K562 (cell line): Measurements from ENCODE around the gene MAPK1IP1L. TPM values are rescaled to one million over a fixed set of nuclear protein-coding genes. Genes with fewer than 3 reads are reported as not detected.
A peak's percentile ranks its signal among the peaks of the same experiment; 100 is the strongest.

Experiments
- HNRNPLL ChIP-seq: fragments of 200-400 bp; formaldehyde crosslinking; IDR thresholded peaks from 2 replicates; pipeline ENCODE4 v1.6.1; 2017; ENCODE audit warnings: low read length, low read depth, mild to moderate bottlenecking; ENCODE audit not compliant: poor library complexity, severe bottlenecking
- KLF10 ChIP-seq: fragments of 250-450 bp; sonication (Bioruptor Pico); IDR thresholded peaks from 2 replicates; pipeline ENCODE4 v1.6.1; 2021; ENCODE audit warnings: matching md5 sums
- L3MBTL2 ChIP-seq: fragments of 450-650 bp; IDR thresholded peaks from 2 replicates; pipeline ENCODE4 v1.6.1; 2016; ENCODE audit warnings: mild to moderate bottlenecking, moderate library complexity
- PHF8 ChIP-seq: fragments of 200-600 bp; sonication (generic); IDR thresholded peaks from 2 replicates; pipeline ENCODE4 v1.6.1; 2012; ENCODE audit warnings: mixed run types, mild to moderate bottlenecking, inconsistent platforms, low read length, moderate library complexity, borderline replicate concordance
- TSC22D4 ChIP-seq: fragments of 450-650 bp; IDR thresholded peaks from 2 replicates; pipeline ENCODE4 v1.6.1; 2016; ENCODE audit warnings: missing genetic modification characterization, missing biosample characterization, control low read depth
- ZNF140 ChIP-seq: fragments of 250-450 bp; sonication (Bioruptor Pico); IDR thresholded peaks from 2 replicates; pipeline ENCODE4 v1.8.0; 2021; ENCODE audit warnings: moderate library complexity, mild to moderate bottlenecking, inconsistent platforms
- ZNF589 ChIP-seq: fragments of 200-800 bp; sonication (Bioruptor generic); IDR thresholded peaks from 2 replicates; pipeline ENCODE4 v1.6.1; 2016; ENCODE audit warnings: low read depth, missing genetic modification characterization, missing compliant biosample characterization
- polyA plus RNA-seq, 8 experiments: library from polyadenylated mRNA; depleted of rRNA in 4 of 8; stranded (reverse) in 5 of 8; unstranded in 3 of 8; fragments of >200 nt; fragmentation: Nextera tagmentation in 2 of 8; fragmentation: Illumina TruSeq in 1 of 8; extraction: Ambion mirVana in 2 of 8; extraction: Trizol in 1 of 8; gene quantifications; 2 replicates each; pipeline versions ENCODE4 v1.2.1 to v1.2.3, GENCODE V29; 2011 to 2014; ENCODE audit warnings: inconsistent platforms in 1 of 8, missing spikeins in 1 of 8
- total RNA-seq, 7 experiments: library from RNA; depleted of rRNA in 6 of 7; stranded (reverse); fragments of >200 nt in 6 of 7; fragmentation: Illumina TruSeq in 2 of 7; extraction: Trizol in 2 of 7; gene quantifications; 2 replicates each; pipeline versions ENCODE4 v1.2.1 to v1.2.3, GENCODE V29; 2011 to 2021; ENCODE audit warnings: low replicate concordance in 1 of 7
- TF ChIP-seq, protein P1 (sequence below): fragments of 250-450 bp; sonication (Bioruptor Pico); IDR thresholded peaks from 2 replicates; pipeline ENCODE4 v1.5.0; 2021; ENCODE audit warnings: mild to moderate bottlenecking, moderate library complexity
- TF ChIP-seq, protein P2 (sequence below): fragments of 450-650 bp; IDR thresholded peaks from 2 replicates; pipeline ENCODE4 v1.6.1; 2016; ENCODE audit warnings: missing biosample characterization, missing genetic modification characterization
- TF ChIP-seq, protein P3 (sequence below), 2 experiments: fragments of 250-450 bp in 1 of 2; fragments of 450-650 bp in 1 of 2; sonication (Bioruptor Pico) in 1 of 2; IDR thresholded peaks; 2 replicates each; pipeline versions ENCODE4 v1.6.1 to v1.8.0; 2016 to 2021; ENCODE audit warnings: mild to moderate bottlenecking in 2 of 2, moderate library complexity in 2 of 2, missing compliant biosample characterization in 1 of 2, missing genetic modification characterization in 1 of 2
- TF ChIP-seq, protein P4 (sequence below): fragments of 450-650 bp; IDR thresholded peaks from 2 replicates; pipeline ENCODE4 v1.6.1; 2018; ENCODE audit not compliant: partially characterized antibody

MAPK1IP1L gene
- total and polyA plus RNA-seq, 9 of the 15 experiments (the other 6 are each of a cell fraction or from before 2014, with no cell fraction given), result 32.7 to 99.4 (median 49.8) TPM

DNA sequence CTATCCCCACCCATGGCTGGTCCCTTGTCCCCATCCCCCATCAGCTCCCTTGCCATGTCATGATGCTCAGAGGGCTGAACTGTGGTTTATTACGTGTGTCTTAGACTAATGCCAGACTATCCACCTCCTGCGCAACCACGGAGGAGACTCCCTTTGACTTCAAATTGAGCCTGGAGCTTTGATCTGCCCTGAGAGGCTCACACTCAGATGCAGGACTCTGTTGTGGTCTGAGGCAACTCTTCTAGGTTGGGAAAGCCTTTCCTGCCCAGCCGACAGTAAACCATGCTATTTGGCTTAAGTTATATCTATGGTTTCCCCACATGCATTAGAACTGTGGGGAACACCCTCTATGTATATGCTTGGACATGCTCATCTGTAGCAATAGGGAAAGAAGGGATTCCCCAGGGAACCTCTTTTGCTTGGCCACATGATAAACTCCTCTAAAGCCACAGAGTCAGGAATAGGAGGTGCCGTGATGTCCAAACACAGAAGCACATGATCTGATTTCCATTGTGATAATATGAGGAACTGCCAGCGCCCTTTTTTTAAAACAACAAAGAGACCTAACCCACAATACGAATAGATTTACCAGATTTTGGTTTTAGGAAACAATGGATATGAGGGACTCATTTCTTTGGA is 66.5 kb downstream of the MAPK1IP1L start (continued):
- TF ChIP-seq PHF8, result no peak
- TF ChIP-seq HNRNPLL, result no peak
- TF ChIP-seq, protein P1, sequence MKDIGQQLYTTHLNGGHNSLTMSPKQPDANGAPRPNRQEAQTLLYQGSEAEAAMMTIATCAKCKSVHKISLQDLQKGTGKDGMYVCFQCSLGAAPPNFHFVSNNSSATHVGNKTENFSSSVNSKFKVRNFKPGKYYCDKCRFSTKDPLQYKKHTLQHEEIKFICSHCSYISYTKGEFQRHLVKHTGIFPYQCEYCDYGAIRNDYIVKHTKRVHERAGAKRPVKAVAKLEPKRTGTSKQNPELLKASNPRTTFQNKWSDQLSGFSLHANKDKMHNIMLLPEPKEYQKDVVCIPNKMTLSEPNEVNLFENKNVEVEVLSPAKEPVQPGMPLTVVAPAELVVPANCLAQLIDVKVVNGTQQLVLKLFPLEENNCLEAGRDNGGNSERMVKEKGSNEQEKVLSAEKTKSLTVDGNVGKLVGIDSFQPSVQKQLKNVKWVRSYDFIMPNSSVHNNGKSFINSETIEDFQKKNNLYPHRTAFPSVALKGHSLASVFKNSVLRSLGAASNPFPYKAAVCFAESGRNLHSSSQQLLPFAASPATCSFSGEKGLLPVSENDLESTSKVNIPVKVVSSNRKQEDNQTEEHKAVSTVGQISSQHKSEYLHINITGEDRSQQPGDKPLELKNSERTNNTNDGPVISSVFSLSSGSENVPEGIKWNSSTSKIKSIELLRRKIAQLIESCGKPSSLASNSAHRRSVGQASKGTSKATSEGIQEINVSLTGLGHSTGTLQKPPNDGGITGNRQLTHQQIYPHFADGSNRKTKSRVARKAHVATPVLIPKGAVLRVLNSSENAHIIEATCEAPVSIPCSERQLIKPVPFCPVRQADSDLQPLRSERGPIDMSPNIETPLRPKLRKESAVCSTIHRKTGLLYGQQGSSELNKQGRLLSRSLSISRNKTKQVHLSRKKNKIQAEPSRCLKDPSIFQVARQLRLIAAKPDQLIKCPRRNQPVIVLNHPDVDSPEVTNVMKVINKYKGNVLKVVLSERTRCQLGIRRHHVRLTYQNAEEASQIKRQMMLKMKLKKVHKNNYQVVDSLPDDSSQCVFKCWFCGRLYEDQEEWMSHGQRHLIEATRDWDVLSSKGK, result no peak
- TF ChIP-seq, protein P2, sequence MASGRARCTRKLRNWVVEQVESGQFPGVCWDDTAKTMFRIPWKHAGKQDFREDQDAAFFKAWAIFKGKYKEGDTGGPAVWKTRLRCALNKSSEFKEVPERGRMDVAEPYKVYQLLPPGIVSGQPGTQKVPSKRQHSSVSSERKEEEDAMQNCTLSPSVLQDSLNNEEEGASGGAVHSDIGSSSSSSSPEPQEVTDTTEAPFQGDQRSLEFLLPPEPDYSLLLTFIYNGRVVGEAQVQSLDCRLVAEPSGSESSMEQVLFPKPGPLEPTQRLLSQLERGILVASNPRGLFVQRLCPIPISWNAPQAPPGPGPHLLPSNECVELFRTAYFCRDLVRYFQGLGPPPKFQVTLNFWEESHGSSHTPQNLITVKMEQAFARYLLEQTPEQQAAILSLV, result no peak
- TF ChIP-seq, protein P3, sequence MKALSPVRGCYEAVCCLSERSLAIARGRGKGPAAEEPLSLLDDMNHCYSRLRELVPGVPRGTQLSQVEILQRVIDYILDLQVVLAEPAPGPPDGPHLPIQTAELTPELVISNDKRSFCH (CRISPR knock-in tag; IDR thresholded peaks at IDR 0.05), result no peak
- TF ChIP-seq, protein P3 (tag; IDR thresholded peaks at IDR 0.05), result no peak
- peak; percentile 38; the same call in 1 of the 2 replicates for TF ChIP-seq ZNF589 (CRISPR knock-in tag)
- TF ChIP-seq TSC22D4 (tag), result no peak
- TF ChIP-seq ZNF140 (CRISPR knock-in tag), result no peak
- peak; percentile 67 for TF ChIP-seq L3MBTL2
- TF ChIP-seq KLF10 (CRISPR knock-in tag), result no peak
- TF ChIP-seq, protein P4, sequence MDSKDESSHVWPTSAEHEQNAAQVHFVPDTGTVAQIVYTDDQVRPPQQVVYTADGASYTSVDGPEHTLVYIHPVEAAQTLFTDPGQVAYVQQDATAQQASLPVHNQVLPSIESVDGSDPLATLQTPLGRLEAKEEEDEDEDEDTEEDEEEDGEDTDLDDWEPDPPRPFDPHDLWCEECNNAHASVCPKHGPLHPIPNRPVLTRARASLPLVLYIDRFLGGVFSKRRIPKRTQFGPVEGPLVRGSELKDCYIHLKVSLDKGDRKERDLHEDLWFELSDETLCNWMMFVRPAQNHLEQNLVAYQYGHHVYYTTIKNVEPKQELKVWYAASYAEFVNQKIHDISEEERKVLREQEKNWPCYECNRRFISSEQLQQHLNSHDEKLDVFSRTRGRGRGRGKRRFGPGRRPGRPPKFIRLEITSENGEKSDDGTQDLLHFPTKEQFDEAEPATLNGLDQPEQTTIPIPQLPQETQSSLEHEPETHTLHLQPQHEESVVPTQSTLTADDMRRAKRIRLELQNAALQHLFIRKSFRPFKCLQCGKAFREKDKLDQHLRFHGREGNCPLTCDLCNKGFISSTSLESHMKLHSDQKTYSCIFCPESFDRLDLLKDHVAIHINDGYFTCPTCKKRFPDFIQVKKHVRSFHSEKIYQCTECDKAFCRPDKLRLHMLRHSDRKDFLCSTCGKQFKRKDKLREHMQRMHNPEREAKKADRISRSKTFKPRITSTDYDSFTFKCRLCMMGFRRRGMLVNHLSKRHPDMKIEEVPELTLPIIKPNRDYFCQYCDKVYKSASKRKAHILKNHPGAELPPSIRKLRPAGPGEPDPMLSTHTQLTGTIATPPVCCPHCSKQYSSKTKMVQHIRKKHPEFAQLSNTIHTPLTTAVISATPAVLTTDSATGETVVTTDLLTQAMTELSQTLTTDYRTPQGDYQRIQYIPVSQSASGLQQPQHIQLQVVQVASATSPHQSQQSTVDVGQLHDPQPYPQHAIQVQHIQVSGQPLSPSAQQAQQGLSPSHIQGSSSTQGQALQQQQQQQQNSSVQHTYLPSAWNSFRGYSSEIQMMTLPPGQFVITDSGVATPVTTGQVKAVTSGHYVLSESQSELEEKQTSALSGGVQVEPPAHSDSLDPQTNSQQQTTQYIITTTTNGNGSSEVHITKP, result no peak
